PC-9 (cell line): ENCODE results near the gene CAMK2B. TPM values are rescaled to one million over a fixed set of nuclear protein-coding genes. Genes with fewer than 3 reads are reported as not detected.

Source experiments
- BruUV-seq: library from RNA; stranded (reverse); fragments of 400-500 nt; replicated peaks from 2 replicates; lab custom pipeline; 2021; lab: Mats Ljungman, UMichigan
- CTCF ChIA-PET: fragments of 300-600 bp; sonication (Branson Sonifier 250); formaldehyde crosslinking; loops from one replicate; lab custom pipeline; 2022; ENCODE audit warnings: antibody characterized with exemption; lab: Charles Lee
- POLR2A ChIA-PET: fragments of 300-600 bp; sonication (Branson Sonifier 250); formaldehyde crosslinking; loops from one replicate; lab custom pipeline; 2022; ENCODE audit warnings: antibody characterized with exemption; ENCODE audit not compliant: unreplicated experiment; lab: Charles Lee
- DNase-seq, 2 experiments: peaks; one replicate each; pipeline versions ENCODE4 v3.0.0 to v3.0.0-alpha.2; 2015 to 2022; ENCODE audit warnings: mixed read lengths in 1 of 2
- H2AFZ ChIP-seq: fragments of 200-600 bp; sonication (generic); 2 replicates; pipeline ENCODE4 v1.8.1; 2017; ENCODE audit warnings: antibody characterized with exemption
- H3F3A ChIP-seq: fragments of 200-600 bp; sonication (generic); 2 replicates; pipeline ENCODE4 v1.8.1; 2017; ENCODE audit warnings: antibody characterized with exemption, mild to moderate bottlenecking, low read depth; ENCODE audit not compliant: insufficient read depth
- H3K27ac ChIP-seq: fragments of 200-600 bp; sonication (generic); 2 replicates; pipeline ENCODE4 v1.6.1; 2016; ENCODE audit warnings: mixed run types
- H3K27me3 ChIP-seq: fragments of 200-600 bp; sonication (generic); 2 replicates; pipeline ENCODE4 v1.6.1; 2016; ENCODE audit warnings: low read depth, mixed run types; ENCODE audit not compliant: insufficient read depth
- H3K36me3 ChIP-seq: fragments of 200-600 bp; sonication (generic); 2 replicates; pipeline ENCODE4 v1.6.1; 2016; ENCODE audit warnings: low read depth, mixed run types
- H3K4me1 ChIP-seq: fragments of 200-600 bp; sonication (generic); replicated peaks from 2 replicates; pipeline ENCODE4 v1.6.1; 2016; ENCODE audit warnings: mixed run types; ENCODE audit not compliant: insufficient read depth
- H3K4me2 ChIP-seq: fragments of 200-600 bp; sonication (generic); 2 replicates; pipeline ENCODE4 v1.6.1; 2017; ENCODE audit warnings: mixed run types
- H3K4me3 ChIP-seq: fragments of 200-600 bp; sonication (generic); 2 replicates; pipeline ENCODE4 v1.6.1; 2016; ENCODE audit warnings: mixed run types
- H3K79me2 ChIP-seq: fragments of 200-600 bp; sonication (generic); 2 replicates; pipeline ENCODE4 v1.6.1; 2017; ENCODE audit warnings: low read depth, mixed run types
- H3K9me2 ChIP-seq: fragments of 200-600 bp; sonication (generic); 2 replicates; pipeline ENCODE4 v1.8.1; 2017; ENCODE audit warnings: mild to moderate bottlenecking; ENCODE audit not compliant: insufficient read depth
- H3K9me3 ChIP-seq: fragments of 200-600 bp; sonication (generic); 2 replicates; pipeline ENCODE4 v1.8.1; 2016; ENCODE audit warnings: low read depth; ENCODE audit not compliant: insufficient read depth
- H4K20me1 ChIP-seq: fragments of 200-600 bp; sonication (generic); 2 replicates; pipeline ENCODE4 v1.8.1; 2017; ENCODE audit not compliant: insufficient read depth
- EZH2 ChIP-seq: fragments of 200-600 bp; sonication (generic); IDR thresholded peaks from 2 replicates; pipeline ENCODE4 v1.8.0; 2017; ENCODE audit warnings: antibody characterized with exemption, low read depth
- intact Hi-C: fragments of 100-400 bp; cut with micrococcal nuclease; formaldehyde crosslinking; loops from one replicate; pipeline ENCODE4 v1.10.0; 2022; ENCODE audit not compliant: unreplicated experiment
- total RNA-seq: library from RNA; stranded (reverse); gene quantifications from 2 replicates; pipeline ENCODE4 v1.2.3, GENCODE V29; 2021
- TF ChIP-seq, protein P1 (sequence below): fragments of 200-600 bp; sonication (generic); conservative IDR thresholded peaks from 2 replicates; pipeline ENCODE4 v1.6.1; 2017; ENCODE audit warnings: mixed run types, antibody characterized with exemption, mild to moderate bottlenecking, moderate library complexity

CAMK2B gene
- total RNA-seq, 1 experiment from 2014 or later, result 0.15 TPM

DNA sequence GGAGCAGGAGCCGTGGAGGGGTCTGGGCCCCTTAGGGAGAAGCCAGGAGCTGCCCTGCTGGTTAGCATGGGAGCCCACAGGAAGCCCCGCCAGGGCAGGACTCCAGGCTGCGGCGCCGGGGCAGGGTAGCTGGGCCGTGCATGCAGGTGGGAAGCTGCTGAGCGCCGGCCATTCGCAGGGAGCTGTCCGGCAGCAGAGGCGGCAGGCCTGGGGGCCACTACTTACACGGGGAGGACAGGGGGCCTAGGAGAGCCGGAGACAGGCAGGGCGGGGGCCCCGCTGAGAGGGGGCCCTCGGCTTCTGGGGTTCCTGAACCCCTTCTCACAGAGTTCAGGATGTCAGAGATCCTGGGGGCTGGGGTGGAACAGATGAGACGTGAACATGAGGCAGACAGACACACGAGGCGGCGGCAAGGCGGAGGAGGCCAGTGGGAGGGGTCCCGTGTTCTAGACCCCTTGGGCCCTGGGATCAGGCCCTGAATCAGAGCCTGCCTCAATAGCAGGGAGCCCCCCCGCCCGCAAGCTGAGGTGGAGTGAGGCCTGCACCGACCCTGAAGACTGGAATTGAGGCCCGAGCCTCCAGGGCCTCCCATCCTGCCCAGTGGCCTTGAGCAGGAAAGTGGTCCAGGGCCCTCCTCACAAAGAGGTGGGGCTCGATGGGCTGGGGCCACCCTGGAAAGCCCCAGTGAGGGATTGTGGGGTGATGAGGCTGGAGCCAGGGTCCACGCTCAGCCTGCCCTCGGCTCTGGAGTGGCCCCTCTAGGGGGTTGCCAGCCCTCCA lies 96.6 kb downstream of the CAMK2B start:
- Histone ChIP-seq H3K27me3 (peaks cover 56% of the 10 kb centered on the region), H4K20me1 (peaks cover 4% of the 10 kb centered on the region; the same call in 1 of the 2 replicates), H3F3A (no peaks in the 10 kb centered on the region), H3K9me2 (no peaks in the 10 kb centered on the region), H3K4me3 (no peak overlapping the region), H3K4me1 (no peaks in the 10 kb centered on the region), H3K4me2 (no peak overlapping the region), H3K27ac (no peak overlapping the region), H3K9me3 (no peaks in the 10 kb centered on the region), H2AFZ (no peak overlapping the region), H3K79me2 (no peaks in the 10 kb centered on the region), H3K36me3 (no peaks in the 10 kb centered on the region)
- no TSS peak for BruUV-seq
- intact Hi-C loops, result no loop called here
- ChIA-PET CTCF (interaction anchor here (0.6 kb wide), 1 partner anchor 109 kb away, joined by 7 read pairs; no protein-coding TSS in a partner anchor), POLR2A (no interaction called here)
- TF ChIP-seq, protein P1, sequence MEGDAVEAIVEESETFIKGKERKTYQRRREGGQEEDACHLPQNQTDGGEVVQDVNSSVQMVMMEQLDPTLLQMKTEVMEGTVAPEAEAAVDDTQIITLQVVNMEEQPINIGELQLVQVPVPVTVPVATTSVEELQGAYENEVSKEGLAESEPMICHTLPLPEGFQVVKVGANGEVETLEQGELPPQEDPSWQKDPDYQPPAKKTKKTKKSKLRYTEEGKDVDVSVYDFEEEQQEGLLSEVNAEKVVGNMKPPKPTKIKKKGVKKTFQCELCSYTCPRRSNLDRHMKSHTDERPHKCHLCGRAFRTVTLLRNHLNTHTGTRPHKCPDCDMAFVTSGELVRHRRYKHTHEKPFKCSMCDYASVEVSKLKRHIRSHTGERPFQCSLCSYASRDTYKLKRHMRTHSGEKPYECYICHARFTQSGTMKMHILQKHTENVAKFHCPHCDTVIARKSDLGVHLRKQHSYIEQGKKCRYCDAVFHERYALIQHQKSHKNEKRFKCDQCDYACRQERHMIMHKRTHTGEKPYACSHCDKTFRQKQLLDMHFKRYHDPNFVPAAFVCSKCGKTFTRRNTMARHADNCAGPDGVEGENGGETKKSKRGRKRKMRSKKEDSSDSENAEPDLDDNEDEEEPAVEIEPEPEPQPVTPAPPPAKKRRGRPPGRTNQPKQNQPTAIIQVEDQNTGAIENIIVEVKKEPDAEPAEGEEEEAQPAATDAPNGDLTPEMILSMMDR, result no peak
- no peak for TF ChIP-seq EZH2
- DNase-seq, result no peak

DNA sequence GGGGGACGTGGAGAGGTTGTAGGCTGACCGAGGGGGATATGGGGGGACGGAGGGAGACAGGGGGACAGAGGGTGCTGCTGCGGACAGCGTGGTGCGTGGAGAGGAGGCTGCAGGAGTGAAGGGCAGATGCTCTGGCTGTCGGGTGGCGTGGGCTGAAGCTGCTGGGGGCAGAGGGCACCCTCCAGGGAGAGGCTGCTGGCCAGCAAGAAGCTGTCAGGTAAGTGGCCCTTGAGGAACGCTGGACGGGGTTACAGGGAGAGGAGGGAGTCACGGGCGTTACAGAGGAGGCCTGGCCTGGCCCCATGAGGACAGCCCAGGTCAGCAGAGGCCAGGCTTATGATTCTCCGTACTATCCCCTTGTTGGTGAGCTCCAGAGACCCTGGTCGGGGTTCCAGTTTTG lies 97.5 kb downstream of the CAMK2B start:
- ChIA-PET CTCF (no interaction called here), POLR2A (no interaction called here)
- no peak overlapping the region for H3K27ac ChIP-seq
- intact Hi-C loops, result no loop called here
- no peaks in the 10 kb centered on the region for H3F3A ChIP-seq
- peaks cover 56% of the 10 kb centered on the region for H3K27me3 ChIP-seq
- H3K4me1 ChIP-seq, result no peaks in the 10 kb centered on the region
- no peak overlapping the region for H2AFZ ChIP-seq
- H4K20me1 ChIP-seq, result peaks cover 4% of the 10 kb centered on the region; the same call in 1 of the 2 replicates
- TF ChIP-seq, protein P1, result no peak
- no peak for TF ChIP-seq EZH2
- no peak overlapping the region for H3K4me3 ChIP-seq
- no TSS peak for BruUV-seq
- DNase-seq, result no peak
- no peaks in the 10 kb centered on the region for H3K36me3 ChIP-seq
- H3K79me2 ChIP-seq, result no peaks in the 10 kb centered on the region
- H3K4me2 ChIP-seq, result no peak overlapping the region
- no peaks in the 10 kb centered on the region for H3K9me2 ChIP-seq
- no peaks in the 10 kb centered on the region for H3K9me3 ChIP-seq

DNA sequence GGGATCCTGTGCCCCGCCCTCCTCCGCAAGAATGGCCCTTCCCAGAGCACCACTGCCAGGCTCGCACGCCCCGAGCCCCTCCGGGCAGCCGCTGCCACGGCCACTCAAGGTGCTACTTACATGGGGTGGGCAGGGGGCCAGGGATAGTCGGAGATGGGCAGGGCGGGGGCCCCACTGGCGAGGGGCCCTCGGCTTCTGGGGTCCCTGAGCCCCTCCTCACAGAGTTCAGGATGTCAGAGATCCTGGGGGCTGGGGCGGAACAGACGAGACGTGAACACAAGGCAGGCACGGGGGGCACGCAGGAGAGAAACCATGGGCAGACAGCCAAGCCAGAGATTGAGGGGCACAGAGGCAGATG lies 99.0 kb downstream of the CAMK2B start:
- ChIA-PET POLR2A (no interaction called here), CTCF (no interaction called here)
- Histone ChIP-seq H3K79me2 (no peaks in the 10 kb centered on the region), H3K4me1 (no peaks in the 10 kb centered on the region), H3K9me3 (no peaks in the 10 kb centered on the region), H3K4me3 (no peak overlapping the region), H3K4me2 (no peak overlapping the region), H3K27ac (no peak overlapping the region), H4K20me1 (peaks cover 4% of the 10 kb centered on the region; the same call in 1 of the 2 replicates), H2AFZ (no peak overlapping the region), H3K27me3 (peaks cover 65% of the 10 kb centered on the region), H3F3A (no peaks in the 10 kb centered on the region), H3K9me2 (no peaks in the 10 kb centered on the region), H3K36me3 (no peaks in the 10 kb centered on the region)
- intact Hi-C loops, result no loop called here
- no peak for DNase-seq
- TF ChIP-seq EZH2, result no peak
- TF ChIP-seq, protein P1, result no peak
- no TSS peak for BruUV-seq
